Skeletal muscle cell (primary cell): ENCODE data around the gene WDR54.
"Not testable (repeated sequence)": the region's sequence is repeated elsewhere in the genome, so short reads cannot be mapped to it uniquely, and the experiment has no call there.

Source experiments
- DNase-seq: peaks from one replicate; pipeline ENCODE4 v3.0.0-alpha.2; 2010; ENCODE audit warnings: low read depth
- H3K4me3 ChIP-seq: 2 replicates; pipeline ENCODE4 v1.5.1; 2011; ENCODE audit warnings: low read depth, mild to moderate bottlenecking, control low read depth, low read length, moderate library complexity

WDR54 gene

GRCh38 chr2:74396149-74396548 lies 25.4 kb upstream of the WDR54 start:
- no peak for DNase-seq
- H3K4me3 ChIP-seq = no peak overlapping the region

- DNase-seq = no peak
- no peak overlapping the region for H3K4me3 ChIP-seq
Observed at GRCh38 chr2:74399785-74400184, 21.7 kb upstream of the WDR54 start.

- DNase-seq = no peak
- H3K4me3 ChIP-seq = no peak overlapping the region
Observed at GRCh38 chr2:74401891-74402290, 19.6 kb upstream of the WDR54 start.

GRCh38 chr2:74406035-74406434 lies 15.5 kb upstream of the WDR54 start:
- no peak for DNase-seq
- no peak overlapping the region for H3K4me3 ChIP-seq

- no peak overlapping the region for H3K4me3 ChIP-seq
- no peak for DNase-seq
Observed at GRCh38 chr2:74407682-74408081, 13.8 kb upstream of the WDR54 start.

- no peak for DNase-seq
- no peak overlapping the region for H3K4me3 ChIP-seq
Observed at GRCh38 chr2:74413001-74413698, 8.4 kb upstream of the WDR54 start.

- DNase-seq = no peak
- peak overlapping the region; percentile 40 for H3K4me3 ChIP-seq
Observed at GRCh38 chr2:74414441-74414840, 7.1 kb upstream of the WDR54 start.

GRCh38 chr2:74414881-74415761 lies 6.4 kb upstream of the WDR54 start:
- H3K4me3 ChIP-seq = peak overlapping the region; percentile 40
- DNase-seq = no peak

- H3K4me3 ChIP-seq = peak overlapping the region; percentile 40
- no peak for DNase-seq
Observed at GRCh38 chr2:74415762-74416395, 5.7 kb upstream of the WDR54 start.

- H3K4me3 ChIP-seq = no peak overlapping the region
- no peak for DNase-seq
Observed at GRCh38 chr2:74416778-74417177, 4.8 kb upstream of the WDR54 start.

- no peak for DNase-seq
- no peak overlapping the region for H3K4me3 ChIP-seq
Observed at GRCh38 chr2:74417197-74417596, 4.3 kb upstream of the WDR54 start.

- H3K4me3 ChIP-seq = no peak overlapping the region
- no peak for DNase-seq
Observed at GRCh38 chr2:74417763-74418162, 3.8 kb upstream of the WDR54 start.

- DNase-seq = no peak
Observed at GRCh38 chr2:74418312-74418711, 3.2 kb upstream of the WDR54 start.

GRCh38 chr2:74419345-74419744 lies 2.2 kb upstream of the WDR54 start:
- no peak for DNase-seq
- H3K4me3 ChIP-seq = no peak overlapping the region

More at GRCh38 chr2:74418312-74418711, 3.2 kb upstream of the WDR54 start:
- no peak overlapping the region for H3K4me3 ChIP-seq

GRCh38 chr2:74420006-74420405 lies 1.5 kb upstream of the WDR54 start:
- no peak for DNase-seq
- no peak overlapping the region for H3K4me3 ChIP-seq

- DNase-seq = not testable (repeated sequence)
- H3K4me3 ChIP-seq = peak overlapping the region; percentile 82
Observed at GRCh38 chr2:74420443-74421103, 957 bp upstream of the WDR54 start.

- DNase-seq = no peak
- no peak overlapping the region for H3K4me3 ChIP-seq
Observed at GRCh38 chr2:74423231-74424095, 1.9 kb downstream of the WDR54 start.

- H3K4me3 ChIP-seq = no peak overlapping the region
- DNase-seq = no peak
Observed at GRCh38 chr2:74424139-74424992, 2.8 kb downstream of the WDR54 start.
